ENCODE measurements around the gene PADI1. TPM values are rescaled to one million over a fixed set of nuclear protein-coding genes. Genes with fewer than 3 reads are reported as not detected.

Gene PADI1, protein sequence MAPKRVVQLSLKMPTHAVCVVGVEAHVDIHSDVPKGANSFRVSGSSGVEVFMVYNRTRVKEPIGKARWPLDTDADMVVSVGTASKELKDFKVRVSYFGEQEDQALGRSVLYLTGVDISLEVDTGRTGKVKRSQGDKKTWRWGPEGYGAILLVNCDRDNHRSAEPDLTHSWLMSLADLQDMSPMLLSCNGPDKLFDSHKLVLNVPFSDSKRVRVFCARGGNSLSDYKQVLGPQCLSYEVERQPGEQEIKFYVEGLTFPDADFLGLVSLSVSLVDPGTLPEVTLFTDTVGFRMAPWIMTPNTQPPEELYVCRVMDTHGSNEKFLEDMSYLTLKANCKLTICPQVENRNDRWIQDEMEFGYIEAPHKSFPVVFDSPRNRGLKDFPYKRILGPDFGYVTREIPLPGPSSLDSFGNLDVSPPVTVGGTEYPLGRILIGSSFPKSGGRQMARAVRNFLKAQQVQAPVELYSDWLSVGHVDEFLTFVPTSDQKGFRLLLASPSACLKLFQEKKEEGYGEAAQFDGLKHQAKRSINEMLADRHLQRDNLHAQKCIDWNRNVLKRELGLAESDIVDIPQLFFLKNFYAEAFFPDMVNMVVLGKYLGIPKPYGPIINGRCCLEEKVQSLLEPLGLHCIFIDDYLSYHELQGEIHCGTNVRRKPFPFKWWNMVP
- under 1 TPM in 1 of 3 donors, not detected in 2; 0.04 TPM for polyA plus RNA-seq (ENCODE audit: insufficient read length in 3 of 3)

DNA sequence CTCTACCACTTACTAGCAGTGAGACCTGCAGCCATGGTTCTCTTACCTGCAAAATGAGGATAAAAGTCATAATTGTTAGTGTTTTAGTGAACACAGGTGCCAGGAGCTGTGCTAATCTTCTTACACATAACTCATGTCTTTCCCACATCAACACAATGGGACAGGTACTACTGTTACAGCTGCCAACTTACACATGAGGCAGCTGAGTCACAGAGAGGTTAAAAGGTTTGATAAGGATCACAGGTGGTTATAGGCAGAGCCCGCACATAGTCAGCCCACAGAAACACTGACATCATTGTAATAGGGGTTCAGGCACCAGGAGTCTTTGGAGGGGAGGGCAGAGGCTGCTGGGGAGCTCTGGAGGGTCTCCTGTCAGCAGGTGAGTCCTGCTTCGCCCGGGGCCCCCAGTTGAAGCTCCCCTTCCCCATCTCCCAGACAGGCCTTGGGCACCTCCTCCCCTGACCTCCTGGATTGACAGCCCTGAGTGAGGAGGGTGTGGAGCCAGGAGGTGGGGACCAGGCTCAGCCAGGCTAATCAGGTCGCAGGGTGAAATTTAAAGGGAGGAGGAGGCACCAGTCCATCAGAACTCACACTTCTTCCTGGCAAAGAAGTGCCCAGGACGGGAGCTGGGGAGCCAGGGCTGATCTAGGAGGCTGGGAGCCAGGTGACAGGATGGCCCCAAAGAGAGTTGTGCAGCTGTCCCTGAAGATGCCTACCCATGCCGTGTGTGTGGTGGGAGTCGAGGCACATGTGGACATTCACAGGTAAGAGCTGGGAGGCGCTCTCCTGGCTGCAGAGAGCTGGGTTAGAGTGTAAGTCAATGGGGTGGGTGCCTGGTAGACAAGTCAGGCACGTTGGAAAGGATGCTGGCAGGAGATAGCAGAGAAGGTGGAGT, at the start of gene PADI1:
Gene PADI1, plus strand, starts transcription at position 583 of the 895 bp plus-strand sequence. Its CDS starts 90 bp downstream, at position 673.
- no peak for DNase-seq (ENCODE audit: low read depth in 3 of 3, low spot score in 2 of 3)

DNA sequence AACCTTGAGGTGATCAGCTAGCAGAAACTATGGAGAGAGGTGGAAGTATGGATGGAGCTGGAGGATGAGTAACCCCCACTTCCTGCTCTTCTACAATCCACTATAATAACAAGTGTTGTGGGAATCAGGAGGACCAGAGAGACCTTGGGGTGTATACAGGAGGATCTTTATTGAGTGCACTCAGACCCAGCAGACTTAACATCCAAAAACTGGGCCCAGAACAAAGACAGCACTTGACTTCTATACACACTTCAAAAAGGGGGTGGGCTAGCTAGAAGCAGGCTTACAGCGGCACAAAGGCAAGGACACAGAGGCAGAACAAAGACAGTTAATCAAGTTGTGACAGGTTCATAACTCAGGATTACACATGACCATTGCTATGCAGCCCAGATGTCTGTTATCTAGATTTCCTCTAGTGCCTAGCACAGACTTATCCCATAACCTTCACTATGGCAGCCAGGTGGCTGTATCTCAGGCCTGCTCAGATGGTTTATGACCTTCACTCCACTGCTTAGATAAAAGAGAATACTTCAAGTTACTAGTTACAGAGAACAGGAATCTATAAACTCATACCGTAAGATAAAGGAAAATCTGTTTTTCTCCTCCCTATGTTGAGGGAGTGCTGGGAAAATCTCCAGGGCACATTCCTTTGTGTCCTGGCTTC, 49.5 kb upstream of the PADI1 start:
- DNase-seq (ENCODE audit: low read depth in 3 of 3, low spot score in 2 of 3): no peak

DNA sequence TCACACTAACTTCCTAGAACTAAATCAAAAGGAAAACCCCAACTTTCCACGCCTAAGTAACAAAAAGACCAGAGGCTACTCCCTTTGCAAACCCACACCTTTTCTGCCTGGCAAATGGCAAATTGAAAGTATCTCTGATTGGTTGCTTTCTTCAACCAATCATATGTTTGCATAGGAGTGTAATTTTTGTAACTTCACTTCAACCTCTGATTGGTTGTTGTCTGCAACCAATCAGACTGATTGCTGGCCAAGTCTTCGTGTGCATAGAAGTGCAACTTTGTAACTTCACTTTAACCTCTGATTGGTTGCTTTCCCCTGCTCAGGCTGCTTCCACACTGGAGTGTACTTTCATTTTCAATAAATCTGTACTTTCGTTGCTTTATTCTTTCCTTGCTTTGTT, 48.8 kb upstream of the PADI1 start:
- no peak for DNase-seq (ENCODE audit: low read depth in 3 of 3, low spot score in 2 of 3)

DNA sequence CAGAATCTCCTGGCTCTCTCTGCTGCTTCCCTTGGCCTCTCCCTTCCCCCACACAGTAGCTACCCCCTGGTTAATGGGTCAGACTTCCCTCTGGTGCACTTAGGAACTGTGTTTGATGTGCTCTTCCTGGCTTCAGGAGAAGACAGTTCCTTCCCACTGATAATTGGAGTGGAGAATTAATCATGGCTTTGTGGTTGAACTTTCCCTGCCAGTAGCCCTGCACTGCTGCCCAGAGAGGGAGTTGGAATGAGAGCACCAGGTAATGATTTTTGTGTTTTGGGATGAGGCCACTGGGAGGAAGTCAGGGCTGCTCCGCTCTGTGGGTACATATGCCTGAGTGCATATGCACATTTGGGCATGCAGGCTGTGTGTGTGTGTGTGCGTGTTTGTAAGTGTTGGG, 46.0 kb upstream of the PADI1 start:
- no peak for DNase-seq (ENCODE audit: low read depth in 3 of 3, low spot score in 2 of 3)

DNA sequence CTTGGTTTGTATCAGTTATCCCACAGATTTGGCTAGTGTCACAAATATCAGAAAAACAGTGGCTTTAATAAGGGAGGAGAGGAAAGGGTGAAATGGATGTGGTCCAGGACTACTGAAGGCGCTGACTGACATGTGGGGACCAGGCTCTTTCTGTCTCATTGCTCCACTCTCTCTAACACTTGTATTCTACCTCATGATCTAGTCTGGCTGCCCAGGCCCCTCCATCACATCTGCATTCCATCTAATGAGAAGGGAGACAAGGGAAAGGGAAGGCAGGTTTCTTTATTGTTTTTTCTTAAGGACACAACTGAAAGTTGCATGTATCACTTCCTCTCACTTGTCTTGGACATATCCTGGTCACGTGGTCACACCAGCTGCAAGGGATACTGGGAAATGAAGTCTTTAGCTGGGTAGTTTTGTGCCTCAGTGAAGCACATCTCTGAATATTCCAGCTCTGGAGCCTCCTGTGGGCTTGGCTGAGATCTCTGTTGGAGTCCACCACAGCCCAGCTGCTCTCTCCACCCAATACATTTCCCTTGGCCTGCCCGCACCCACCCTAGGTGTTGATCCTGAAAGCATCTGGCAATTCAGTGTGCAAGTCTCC, 43.7 kb upstream of the PADI1 start:
- no peak for DNase-seq (ENCODE audit: low read depth in 3 of 3, low spot score in 2 of 3)

DNA sequence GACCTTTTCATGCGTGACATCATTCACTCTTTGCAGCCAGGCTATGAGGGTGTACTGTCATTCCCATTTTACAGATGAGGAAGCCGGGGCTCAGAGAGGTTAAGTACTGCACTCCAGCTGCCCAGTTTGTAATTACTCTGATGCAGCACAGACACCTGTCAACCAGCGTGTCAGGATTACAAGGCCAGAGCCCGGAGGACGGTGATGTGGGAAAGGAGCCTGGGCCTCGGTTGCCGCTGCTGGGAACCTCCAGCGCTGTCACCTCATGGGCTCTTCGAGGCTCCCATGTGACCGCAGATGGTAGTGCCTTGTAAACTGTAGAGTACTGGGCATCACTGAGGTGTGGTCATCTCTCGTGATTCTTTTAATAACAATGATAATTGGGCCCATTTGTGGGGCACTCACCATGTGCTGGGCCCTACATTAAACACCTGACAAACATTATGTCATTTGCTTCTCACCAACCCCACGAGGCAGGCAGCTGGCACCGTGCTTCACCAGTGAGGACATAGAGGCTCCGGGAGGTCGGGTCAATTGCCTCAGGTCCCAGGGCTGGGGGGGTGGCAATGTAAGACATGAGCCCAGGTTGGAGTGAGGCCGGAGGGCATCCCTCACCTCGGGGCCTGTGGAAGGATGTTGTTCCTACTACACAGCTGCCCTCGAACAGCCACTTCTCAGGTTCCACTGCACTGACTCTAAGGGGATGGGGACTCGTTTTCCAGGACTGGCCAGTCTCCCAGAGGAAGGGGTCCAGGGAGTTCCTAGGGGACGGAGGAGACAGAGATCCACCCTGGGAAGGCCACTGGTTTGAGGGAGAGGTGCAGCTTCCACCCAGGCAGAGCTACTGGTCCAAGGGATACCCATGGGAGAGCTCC, 42.8 kb upstream of the PADI1 start:
- no peak for DNase-seq (ENCODE audit: low read depth in 3 of 3, low spot score in 2 of 3)

DNA sequence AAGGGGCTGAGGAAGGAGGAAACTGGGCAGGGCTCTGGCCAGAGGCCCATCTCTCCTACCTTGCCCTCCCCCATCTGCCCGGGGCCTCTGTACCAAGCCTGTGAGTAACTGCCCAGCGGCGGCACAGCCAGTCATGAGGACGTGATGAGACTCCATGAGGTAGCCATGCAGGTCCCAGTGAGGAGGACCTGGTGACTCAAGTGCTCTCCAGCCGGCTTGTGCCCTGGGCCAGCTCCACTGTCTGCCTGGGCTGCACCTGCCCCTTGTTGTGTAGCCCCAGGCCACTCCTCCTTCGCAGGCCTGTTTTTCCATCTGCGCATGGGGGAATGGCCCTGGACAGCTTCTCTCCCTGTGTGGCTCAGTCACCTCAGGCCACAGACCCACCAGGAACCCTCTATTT, 42.0 kb upstream of the PADI1 start:
- no peak for DNase-seq (ENCODE audit: low read depth in 3 of 3, low spot score in 2 of 3)

DNA sequence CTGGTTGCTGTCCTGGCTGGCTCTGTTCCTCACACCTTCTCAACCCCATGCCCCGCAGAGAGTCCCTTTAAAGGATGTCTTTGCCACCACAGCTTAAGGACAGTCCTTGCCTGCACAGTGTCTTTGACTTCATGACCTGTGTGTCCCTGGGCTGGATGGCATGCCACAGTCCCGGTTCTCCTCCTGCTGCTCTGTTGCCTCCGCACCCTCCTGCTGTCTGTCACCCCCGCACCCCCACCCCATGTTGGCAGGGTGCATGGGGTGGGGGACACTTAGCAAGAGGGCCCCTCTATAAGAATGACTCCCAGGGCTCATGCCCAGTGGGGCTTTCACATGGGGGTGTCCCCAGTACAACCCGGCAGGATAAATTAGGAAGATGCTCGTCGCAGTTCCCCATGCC, 41.6 kb upstream of the PADI1 start:
- no peak for DNase-seq (ENCODE audit: low read depth in 3 of 3, low spot score in 2 of 3)

DNA sequence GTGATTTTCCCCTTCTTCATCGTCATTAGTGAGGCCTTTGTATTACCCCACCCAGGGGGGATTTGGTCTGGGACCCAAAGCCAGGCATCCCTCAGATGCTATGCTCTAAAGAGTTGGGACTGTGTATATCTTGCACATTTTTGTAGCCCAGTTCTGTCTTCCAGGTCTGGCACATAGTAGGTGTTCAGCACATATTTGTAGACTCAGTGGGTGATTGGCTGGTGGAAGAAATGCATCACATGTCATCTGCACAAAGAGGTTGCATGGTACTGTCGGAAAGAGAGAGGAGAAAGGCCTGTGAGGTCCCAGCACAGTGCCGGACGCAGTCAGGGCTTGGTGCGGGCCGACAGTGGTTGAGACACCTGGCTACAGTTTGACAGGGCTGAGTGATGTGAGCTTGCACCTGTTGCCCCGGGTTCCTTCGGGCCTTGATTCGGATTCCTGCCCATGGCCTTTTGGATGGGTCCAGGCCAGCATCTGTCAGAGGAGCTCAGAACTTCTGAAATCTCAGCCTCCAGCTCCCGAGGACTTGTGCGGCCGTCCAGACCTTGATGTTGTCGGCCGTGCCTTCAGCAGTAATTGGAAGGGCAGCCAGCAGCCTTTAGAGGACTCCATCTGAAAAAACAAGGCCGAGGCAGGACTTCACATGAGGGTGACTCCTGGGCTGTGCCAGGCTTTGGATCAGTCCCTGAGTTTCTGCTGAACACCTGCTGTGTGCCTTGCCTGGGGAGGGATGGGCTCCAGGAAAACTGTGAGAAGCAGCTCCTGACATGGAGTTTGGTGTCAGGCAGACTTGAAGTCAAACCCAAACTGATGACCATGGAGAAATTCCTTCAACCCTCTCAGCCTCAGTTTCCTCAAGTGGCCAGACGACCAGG, 40.9 kb upstream of the PADI1 start:
- no peak for DNase-seq (ENCODE audit: low read depth in 3 of 3, low spot score in 2 of 3)

DNA sequence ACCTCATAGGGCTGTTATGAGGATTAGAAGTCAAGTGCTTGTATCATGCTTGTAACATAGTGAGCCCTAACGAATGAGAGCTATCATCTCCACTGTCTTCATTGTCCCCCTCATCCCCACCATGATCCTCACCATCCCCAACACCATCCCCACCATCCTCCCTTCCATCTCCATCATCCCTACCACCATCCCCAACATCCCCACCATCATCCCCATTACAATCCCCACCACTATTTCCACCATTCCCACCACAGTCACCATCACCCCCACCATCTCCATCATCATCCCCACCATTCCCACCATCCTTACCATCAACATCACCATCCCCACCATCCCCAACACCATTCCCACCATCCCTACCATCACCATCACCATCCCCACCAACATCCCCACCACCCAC, 39.1 kb upstream of the PADI1 start:
- no peak for DNase-seq (ENCODE audit: low read depth in 3 of 3, low spot score in 2 of 3)

DNA sequence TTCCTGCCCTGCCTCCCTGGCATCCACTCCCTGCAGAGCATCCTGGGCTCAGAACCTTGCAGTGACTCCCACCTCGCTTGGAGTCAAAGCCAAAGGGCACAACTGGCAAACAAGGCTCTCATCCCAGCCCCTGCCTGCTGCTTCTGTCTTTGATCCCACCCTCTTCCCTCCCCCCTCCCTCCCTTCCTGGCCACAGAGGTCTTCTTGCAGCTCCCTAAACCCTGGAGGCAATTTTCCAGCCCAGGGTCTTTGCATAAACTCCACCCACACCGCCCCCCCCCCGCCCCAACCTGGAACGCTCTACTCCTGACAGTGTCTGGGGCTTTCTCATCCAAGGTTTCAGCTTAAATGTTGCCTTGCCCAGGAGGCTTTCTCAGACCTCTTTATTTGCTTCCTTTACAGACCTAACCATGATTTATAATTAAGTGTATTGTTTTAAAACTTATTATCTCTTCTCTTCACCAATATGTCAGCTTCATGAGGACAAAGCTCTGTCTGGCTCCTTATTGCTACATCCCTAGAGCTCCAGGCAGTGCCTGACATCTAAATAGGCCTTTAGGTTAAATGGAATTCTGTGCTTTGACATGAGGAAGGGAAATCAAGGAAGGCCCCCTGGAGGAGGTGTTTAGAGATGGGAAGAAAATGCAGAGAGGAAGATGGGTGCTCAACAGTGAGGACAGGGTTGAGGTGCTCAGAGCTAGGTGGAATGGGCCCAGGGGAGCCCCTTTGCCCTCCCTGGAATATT, 37.7 kb upstream of the PADI1 start:
- DNase-seq (ENCODE audit: low read depth in 3 of 3, low spot score in 2 of 3): no peak

DNA sequence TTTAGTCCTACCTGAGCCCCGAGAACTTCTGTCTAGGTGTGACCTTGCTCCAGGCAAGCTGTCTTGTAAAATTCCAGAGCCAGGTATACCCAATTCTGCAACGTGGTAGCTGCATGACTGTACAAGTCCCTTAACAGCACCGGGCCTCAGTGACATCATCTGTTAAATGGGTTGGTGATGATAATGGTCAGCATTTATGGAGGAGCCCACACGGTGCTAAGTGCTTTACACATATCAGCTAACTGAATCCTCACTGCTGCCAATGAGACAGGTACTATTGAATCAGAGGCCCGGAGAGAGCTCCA, 37.2 kb upstream of the PADI1 start:
- no peak for DNase-seq (ENCODE audit: low read depth in 3 of 3, low spot score in 2 of 3)

DNA sequence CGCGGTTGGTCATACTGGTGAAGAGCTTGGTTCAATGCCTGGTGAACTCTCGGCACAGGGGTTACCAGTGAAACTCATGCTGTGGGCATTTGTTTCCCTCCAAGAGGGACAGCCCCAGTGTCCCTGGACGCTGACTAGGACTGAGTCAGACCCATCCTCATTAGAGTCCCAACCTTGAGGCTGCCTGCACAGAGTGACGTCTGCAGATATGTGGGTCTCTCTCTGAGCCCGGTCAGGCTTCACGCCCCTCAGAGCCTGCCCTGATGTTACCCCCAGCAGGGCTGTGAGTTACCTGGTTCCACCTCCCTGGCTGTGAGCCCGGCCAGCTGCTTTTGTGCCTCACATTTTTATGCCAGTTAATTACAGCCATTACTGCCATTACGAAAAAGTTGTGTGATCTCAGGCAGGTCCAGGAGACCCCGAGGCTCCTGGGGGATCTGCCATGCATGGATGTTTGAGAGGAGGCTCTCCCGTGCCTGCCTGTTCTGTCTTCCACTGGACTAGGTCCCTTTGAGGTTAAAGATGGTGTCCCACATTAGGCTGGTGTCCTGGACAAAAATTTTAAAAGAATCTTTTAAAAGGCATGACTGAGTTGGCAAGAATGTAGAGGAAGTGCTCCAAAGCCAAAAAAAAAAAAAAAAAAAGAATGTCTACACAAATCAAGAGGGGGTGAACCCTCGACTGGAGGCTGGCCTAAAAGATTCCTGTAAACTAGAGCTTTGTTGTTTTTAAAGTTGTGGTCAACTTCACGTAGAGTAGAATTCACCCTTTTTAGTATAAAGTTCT, 36.6 kb upstream of the PADI1 start:
- DNase-seq (ENCODE audit: low read depth in 3 of 3, low spot score in 2 of 3): peak in 2 of 3 donors; percentile 7 to 47

DNA sequence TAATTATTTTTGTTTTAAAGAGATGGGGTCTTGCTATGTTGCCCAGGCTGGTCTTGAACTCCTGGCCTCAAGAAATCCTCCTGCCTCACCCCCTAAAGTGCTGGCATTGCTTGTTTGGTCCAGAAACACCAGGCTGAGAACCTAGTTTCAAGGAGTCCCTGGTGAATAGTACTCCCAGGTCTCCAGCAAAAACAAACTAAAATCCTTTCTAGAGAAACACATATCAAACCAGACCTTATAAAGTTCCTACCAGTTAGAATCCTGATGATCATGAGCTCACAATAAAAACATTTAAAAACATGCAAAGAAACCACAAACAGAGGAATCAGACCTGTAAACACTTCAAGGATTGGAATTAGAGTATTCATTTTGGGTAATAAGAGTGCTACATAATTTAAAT, 34.4 kb upstream of the PADI1 start:
- no peak for DNase-seq (ENCODE audit: low read depth in 3 of 3, low spot score in 2 of 3)

DNA sequence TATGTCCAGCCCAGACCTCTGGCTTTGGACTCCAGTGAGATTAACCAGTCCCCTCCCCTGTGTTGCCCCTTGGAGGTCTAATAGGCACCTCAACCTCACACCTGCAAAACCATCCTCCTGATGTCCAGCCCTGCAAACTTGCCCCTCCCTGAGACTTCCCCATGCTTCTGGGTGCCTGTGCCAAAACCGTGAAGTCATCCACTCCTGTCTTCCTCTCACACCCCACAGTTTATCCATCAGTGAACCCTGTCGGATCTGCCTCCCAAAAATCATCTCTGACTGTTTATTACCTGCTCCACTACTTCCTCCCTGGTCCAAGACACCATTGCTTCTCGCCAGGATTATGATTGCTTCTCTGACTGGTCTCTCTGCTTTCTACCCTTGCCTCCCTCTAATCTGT, 31.7 kb upstream of the PADI1 start:
- DNase-seq (ENCODE audit: low read depth in 3 of 3, low spot score in 2 of 3): no peak

DNA sequence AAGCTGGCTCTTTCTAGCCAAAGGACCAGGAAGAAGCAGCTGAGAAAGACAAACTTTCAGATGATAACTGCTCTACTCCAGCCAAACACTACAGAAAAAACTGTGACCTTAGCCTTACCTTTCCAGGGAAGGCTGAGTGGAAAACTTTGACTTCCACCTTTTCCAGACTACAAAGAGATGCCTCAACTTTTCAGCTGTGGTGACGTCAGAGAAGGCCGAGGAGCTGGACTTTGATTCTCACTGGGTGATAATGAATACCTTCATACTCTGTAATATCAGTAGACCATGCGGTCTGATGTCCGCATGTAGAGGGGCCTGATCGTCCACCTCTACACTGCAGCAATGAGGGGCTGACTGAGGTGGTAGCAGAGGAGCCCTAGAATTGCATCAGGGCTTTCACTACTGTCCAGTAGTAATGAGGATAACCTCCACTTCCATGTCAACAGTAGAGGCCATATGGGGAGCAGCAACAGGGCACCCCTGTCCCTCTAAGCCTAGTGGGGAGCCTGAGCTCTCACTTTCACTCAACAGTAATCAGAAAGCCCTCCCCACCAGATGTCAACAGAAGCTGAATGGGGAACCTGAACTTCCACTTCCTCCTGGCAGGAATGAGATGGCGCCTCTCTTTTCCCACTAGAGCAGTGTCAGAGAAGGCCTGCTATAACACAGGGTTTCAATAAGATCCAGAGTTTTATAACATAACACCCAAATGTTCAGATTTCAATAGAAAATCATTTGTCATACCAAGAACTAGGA, 28.4 kb upstream of the PADI1 start:
- no peak for DNase-seq (ENCODE audit: low read depth in 3 of 3, low spot score in 2 of 3)

Data from right renal cortex interstitium (tissue), 3 donors.